GM21515 (cell line): ENCODE measurements around the gene MS4A3.
"Not testable (repeated sequence)": the region's sequence is repeated elsewhere in the genome, so short reads cannot be mapped to it uniquely, and the experiment has no call there.

Source experiments
- ATAC-seq: cut with Tn5 transposase; IDR thresholded peaks from one replicate; pipeline ENCODE4 v1.9.1; 2021; ENCODE audit not compliant: unreplicated experiment

Gene MS4A3

DNA sequence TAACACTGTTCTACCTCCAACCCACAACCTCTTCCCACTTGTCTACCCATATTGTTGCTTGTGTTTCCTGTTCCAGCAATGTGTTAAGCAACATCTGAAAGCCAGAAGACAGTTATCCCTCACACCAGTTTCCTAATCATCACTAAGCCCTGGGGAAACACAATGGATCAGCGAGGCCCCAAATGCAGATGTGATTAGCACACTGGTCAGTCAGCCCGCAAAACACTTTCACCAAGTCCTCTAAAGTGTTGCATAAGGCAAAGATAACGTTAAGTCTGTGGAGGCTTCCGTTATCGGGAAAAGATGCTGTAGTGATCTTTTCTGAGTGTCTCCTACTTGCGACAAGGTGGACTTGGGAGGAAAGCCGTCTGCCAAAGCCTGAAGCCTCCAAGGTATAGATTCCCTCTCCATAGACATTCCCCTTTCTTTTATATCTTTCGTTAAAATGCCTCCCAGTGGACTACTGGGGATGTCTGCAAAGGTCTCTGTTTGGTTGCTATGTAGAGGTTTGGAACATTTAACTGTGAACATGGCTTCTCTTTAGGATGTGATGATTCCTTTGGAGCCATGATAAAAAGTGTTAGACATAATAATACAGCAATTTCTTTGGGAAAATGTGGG, at the start of gene MS4A3:
MS4A3 (plus strand) TSS at position 317 of the 621 bp plus-strand sequence. CDS start 4,496 bp downstream, outside the sequence.
- ATAC-seq = no peak

- no peak for ATAC-seq
Measured at GRCh38 chr11:60016881-60017280, 39.6 kb upstream of the MS4A3 start, which contains the start of gene OOSP4B. Gene OOSP4B, plus strand, starts transcription at chr11:60017181.

DNA sequence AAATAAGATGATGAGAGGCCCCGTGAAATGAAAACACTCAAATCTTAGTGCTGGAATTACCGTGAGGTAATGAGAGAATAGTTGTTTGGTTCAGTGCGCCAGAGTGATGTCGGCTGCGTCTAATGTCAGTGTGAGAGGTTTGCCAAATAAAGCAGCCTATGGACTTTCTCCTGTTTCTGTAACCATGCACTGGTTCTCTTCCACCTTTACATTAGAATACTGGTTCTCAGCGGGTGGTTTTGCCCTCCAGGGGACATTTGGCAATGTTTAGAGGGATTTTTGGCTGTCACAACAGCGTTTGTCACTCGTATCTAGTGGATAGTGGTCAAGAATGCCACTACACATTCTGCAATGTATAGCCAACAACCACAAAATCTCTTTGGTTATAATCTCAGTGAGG, 38.4 kb upstream of the MS4A3 start:
- no peak for ATAC-seq

DNA sequence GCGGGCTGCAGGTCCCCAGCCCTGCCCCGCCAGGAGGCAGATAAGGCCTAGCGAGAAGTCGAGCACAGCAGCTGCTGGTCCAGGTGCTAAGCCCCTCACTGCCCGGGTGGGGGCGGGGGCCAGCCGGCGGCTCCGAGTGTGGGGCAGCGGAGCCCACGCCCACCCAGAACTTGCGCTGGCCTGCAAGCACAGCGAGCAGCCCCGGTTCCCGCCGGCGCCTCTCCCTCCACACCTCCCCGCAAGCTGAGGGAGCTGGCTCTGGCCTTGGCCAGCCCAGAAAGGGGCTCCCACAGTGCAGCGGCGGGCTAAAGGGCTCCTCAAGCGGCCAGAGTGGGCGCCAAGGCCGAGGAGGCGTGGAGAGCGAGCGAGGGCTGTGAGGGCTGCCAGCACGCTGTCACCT, 36.1 kb upstream of the MS4A3 start:
- ATAC-seq = not testable (repeated sequence)

GRCh38 chr11:60029015-60029632, 27.3 kb upstream of the MS4A3 start:
- no peak for ATAC-seq

- no peak for ATAC-seq
Measured at GRCh38 chr11:60040109-60040508, 16.4 kb upstream of the MS4A3 start, which contains the start of gene OOSP2. Gene OOSP2, plus strand, starts transcription at chr11:60040409. Its CDS starts 51 bp downstream, at chr11:60040460.

DNA sequence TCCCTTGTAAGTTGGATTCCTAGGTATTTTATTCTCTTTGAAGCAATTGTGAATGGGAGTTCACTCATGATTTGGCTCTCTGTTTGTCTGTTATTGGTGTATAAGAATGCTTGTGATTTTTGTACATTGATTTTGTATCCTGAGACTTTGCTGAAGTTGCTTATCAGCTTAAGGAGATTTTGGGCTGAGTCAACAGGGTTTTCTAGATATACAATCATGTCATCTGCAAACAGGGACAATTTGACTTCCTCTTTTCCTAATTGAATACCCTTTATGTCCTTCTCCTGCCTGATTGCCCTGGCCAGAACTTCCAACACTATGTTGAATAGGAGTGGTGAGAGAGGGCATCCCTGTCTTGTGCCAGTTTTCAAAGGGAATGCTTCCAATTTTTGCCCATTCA, 6.0 kb upstream of the MS4A3 start:
- not testable (repeated sequence) for ATAC-seq

- not testable (repeated sequence) for ATAC-seq
Measured at GRCh38 chr11:60050839-60051238, 5.6 kb upstream of the MS4A3 start.

DNA sequence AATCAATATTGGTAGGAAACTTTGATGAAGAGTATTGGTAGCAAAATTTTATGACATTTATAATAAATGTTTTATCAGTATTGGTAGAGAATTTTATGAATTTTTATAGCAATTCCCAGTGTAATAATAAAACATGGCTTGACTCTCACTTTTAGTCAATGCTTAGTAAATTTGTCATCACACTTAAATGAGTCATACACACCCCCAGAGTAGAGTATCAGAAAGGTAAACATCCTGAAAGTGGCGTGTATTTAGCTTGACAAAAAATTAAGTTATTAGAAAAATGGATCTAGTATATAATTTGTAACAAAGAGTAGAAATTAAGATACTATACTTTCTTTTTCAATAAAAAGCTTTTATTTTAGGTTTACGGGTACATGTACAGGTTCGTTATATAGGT, 2.6 kb downstream of the MS4A3 start:
- no peak for ATAC-seq

DNA sequence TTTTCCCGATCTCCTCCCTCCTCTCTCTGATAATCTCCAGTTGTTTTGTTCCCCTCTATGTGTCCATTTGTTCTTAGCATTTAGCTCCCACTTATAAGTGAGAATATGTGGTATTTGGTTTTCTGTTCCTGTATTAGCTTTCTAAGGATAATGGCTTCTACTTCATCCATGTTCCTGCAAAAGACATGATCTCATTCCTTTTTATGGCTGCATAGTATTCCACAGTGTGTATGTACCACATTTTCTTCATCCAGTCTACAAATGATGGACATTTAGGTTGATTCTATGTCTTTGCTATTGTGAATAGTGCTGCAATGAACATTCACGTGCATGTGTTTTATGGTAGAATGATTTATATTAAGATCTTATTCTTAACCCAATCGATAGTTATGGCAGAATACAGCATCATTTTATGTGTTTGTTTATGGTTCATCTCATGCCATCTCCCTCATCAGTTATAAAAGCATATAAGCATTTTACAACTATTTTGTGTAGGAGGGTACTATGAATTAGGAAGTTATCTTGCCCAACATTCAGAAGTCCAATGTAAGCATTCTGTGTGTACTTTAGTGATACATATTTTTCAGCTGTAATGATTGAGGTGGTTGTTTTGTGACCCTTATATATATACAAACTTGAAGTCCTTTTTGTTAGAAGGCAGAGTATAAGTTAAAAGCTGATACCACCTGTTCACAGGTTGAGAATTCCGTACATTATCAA, 3.2 kb downstream of the MS4A3 start:
- no peak for ATAC-seq

DNA sequence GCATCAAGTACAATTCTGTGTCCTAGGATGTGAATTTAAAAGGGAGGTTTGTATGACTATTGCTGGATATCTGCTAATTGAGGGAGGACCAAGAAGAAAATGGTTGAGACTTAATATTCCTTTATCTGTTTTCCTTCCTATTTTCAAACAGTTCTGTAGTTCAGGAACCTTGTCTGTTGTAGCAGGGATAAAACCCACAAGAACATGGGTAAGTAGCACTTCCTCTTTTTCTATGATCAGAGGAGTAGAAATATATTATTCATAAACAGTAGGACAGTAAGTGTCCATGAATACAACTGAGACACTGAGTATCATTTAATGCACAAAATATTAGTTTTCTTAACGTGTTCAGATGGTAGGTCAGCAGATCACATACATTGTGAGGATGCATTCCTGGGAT, 7.6 kb downstream of the MS4A3 start:
- no peak for ATAC-seq

- no peak for ATAC-seq
Measured at GRCh38 chr11:60065801-60066200, 9.3 kb downstream of the MS4A3 start.

DNA sequence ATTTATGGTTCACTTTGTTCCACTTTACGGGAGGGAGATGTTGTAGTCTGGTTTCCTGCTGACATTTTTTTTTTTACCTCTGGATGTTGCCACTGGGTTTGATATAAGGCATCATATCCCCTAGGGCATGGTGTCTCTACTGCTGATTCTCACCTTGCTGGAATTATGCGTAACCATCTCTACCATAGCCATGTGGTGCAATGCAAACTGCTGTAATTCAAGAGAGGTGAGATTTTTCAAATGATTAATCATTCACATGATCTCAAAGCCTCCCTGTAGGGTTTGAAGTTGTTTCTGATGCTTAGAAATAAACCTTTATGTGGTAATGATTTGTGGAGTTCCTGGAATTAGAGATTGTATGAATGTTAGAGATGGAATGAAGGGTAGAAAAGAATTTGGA, 13.0 kb downstream of the MS4A3 start:
- no peak for ATAC-seq

- ATAC-seq = not testable (repeated sequence)
Measured at GRCh38 chr11:60071644-60072043, 15.2 kb downstream of the MS4A3 start.

GRCh38 chr11:60077216-60077817, 20.9 kb downstream of the MS4A3 start:
- ATAC-seq = no peak

DNA sequence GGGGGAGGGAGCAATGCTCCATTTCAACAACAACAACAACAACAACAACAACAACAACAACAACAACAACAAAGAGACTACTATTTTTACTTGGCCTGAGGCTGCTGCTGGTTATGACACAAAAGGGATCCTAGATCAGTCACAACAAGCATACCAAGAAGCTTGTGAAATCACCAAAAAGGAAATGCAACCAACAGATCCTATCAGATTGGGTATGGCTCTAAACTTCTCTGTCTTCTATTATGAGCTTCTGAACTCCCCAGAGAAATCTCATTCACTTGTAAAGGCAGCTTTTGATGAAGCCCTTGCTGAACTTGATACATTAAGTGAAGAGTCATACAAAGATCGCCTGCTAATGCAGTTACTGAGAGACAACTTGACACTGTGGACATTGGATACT, 21.5 kb downstream of the MS4A3 start:
- ATAC-seq = no peak

DNA sequence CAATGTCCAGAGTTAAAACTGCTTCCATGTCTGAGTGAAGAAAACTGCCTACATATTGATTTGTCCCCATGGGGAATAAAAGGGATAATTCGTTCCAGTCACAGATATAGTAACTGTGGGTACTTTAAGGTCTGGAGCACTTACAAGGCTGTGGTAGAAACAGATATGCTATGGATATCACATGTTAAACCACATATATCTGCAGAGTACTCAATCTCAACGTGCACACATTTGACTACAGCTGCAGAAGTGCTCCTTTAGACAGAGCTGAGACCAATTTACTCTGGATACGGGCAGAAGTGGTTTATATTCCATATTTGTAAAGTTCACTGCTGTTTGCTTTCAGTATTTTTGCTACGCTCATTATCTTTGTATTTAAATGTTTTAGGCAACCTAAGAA, 22.3 kb downstream of the MS4A3 start:
- no peak for ATAC-seq

DNA sequence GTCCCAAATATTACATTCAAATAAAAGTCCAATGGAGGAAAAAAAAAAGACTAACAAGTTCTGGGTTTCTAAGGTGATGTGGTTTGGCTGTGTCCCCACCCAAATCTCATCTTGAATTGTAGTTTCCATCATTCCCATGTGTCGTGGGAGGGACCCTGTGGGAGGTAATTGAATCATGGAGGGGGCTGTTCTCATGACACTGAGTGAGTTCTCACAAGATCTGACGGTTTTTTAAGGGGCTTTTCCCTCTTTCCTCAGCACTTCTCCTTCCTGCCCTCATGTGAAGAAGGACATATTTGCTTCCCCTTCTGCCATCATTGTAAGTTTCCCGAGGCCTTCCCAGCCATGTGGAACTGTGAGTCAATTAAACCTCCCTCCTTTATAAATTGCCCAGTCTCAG, 24.1 kb downstream of the MS4A3 start:
- ATAC-seq = no peak

DNA sequence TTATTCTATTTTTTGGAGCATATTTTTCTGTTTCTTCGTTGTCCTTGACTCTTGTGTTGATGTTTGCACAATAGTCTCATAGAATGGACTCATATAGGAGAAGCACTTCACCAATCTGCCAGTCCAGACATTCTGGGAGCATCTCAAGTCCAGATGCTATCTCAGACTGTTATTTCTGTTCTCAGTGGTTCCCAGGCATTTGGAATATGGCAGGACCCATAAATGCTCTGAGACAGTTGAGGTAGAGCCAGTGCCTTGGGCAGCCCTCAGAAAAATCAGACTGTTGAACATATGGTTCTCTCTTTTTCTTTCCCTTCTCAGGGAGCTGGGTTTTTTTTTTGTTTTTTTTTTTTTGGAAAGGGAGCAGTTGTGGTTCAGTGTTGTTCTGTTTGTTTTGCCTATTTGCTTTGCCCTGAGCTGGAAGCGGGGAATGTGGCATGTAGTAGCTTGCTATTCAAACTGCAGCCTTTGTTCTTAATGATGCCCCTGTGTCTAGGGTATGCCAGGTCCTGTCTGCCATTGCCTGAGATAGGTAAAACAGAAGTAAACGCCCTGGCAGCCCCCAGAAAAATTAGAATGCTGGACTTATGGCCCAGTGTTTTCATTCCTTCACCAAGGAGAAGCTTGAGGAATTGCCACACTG, 28.3 kb downstream of the MS4A3 start:
- ATAC-seq = no peak

DNA sequence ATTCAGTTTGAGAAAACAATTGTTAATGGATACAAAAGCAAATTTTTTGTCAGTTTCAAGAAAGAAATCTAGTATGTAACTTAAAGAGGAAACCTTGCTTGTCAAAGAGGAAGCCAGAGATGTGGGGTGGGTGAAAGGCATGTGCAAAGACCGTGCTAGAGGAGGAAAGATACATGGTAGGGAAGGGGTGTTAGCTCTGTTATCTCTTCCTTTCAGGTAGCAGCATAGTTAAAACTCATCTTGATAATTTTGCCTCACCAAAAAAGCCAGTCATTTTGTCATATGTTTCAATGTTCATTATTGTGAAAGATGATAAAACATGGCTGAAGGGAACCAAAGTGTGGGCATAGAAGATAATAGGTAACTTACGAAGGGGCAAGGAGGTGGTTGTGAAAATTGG, 29.4 kb downstream of the MS4A3 start:
- ATAC-seq = no peak

- ATAC-seq = no peak
Measured at GRCh38 chr11:60087239-60087638, 30.8 kb downstream of the MS4A3 start.
